K562 (cell line): ENCODE data around the gene MBNL1. TPM values are rescaled to one million over a fixed set of nuclear protein-coding genes. Genes with fewer than 3 reads are reported as not detected.

Source experiments
- ATAC-seq: fragments of 200-7000 bp; cut with Tn5 transposase; 3 replicates; pipeline ENCODE4 v1.9.1; 2020; ENCODE audit warnings: moderate library complexity
- BruUV-seq: library from RNA; stranded (reverse); fragments of 400-500 nt; replicated peaks from 2 replicates; lab custom pipeline; 2021; lab: Mats Ljungman, UMichigan
- CTCF ChIA-PET: fragments of 300-600 bp; formaldehyde crosslinking; extraction: SDS; loops from one replicate; lab custom pipeline; 2021; ENCODE audit warnings: low intra/inter-chr PET ratio; lab: Yijun Ruan, JAX
- POLR2A ChIA-PET: fragments of 300-600, 350-650 bp; sonication (Branson Sonifier 250); formaldehyde crosslinking; extraction: SDS; loops from one replicate; lab custom pipeline; 2021; ENCODE audit warnings: antibody characterized with exemption, inconsistent platforms; lab: Yijun Ruan, JAX
- DNase-seq, 4 experiments: peaks; one replicate each; pipeline versions ENCODE4 v3.0.0 to v3.0.0-alpha.2; 2011 to 2018; ENCODE audit warnings: low spot score in 3 of 4, mixed read lengths in 3 of 4; ENCODE audit errors: extremely low read depth in 1 of 4
- FAIRE-seq: peaks from 2 replicates; lab custom pipeline; 2011; peaks lifted over from hg19 to GRCh38; lab: Jason Lieb, UNC
- H2AFZ ChIP-seq: 2 replicates; pipeline ENCODE4 v1.6.0; 2011; ENCODE audit warnings: low read depth, low read length, control low read depth, inconsistent platforms
- H3K27ac ChIP-seq: fragments of 200-600 bp; 3 replicates; pipeline ENCODE4 v1.8.0; 2011; ENCODE audit warnings: low read depth, mild to moderate bottlenecking, control low read depth, inconsistent platforms, low read length, moderate library complexity, mixed read lengths; ENCODE audit errors: extremely low read depth
- H3K27me3 ChIP-seq, 2 experiments: fragments of 300-600 bp in 1 of 2; 2 replicates in 1 of 2; 3 replicates in 1 of 2; pipeline versions ENCODE4 v1.6.0 to v1.8.0; 2011; ENCODE audit warnings: inconsistent platforms in 2 of 2, low read length in 2 of 2, mild to moderate bottlenecking in 1 of 2, mixed read lengths in 1 of 2, moderate library complexity in 1 of 2; ENCODE audit not compliant: control insufficient read depth in 2 of 2, insufficient read depth in 2 of 2
- H3K36me3 ChIP-seq: fragments of 300-600 bp; 3 replicates; pipeline ENCODE4 v1.8.0; 2011; ENCODE audit warnings: mild to moderate bottlenecking, low read length, inconsistent platforms; ENCODE audit not compliant: control insufficient read depth, insufficient read depth
- H3K4me1 ChIP-seq, 2 experiments: fragments of 200-600 bp in 1 of 2; replicated peaks in 1 of 2; 2 replicates in 1 of 2; 3 replicates in 1 of 2; pipeline versions ENCODE4 v1.5.1 to v1.8.0; 2011; ENCODE audit warnings: inconsistent platforms in 2 of 2, low read length in 2 of 2, mild to moderate bottlenecking in 1 of 2, mixed read lengths in 1 of 2, moderate library complexity in 1 of 2; ENCODE audit not compliant: control insufficient read depth in 2 of 2, insufficient read depth in 2 of 2
- H3K4me2 ChIP-seq: 2 replicates; pipeline ENCODE4 v1.6.1; 2011; ENCODE audit warnings: low read length, control low read depth, inconsistent platforms, mixed read lengths; ENCODE audit not compliant: insufficient read depth
- H3K4me3 ChIP-seq: fragments of 200-600 bp; sonication (generic), shearing (Covaris generic); 2 replicates; pipeline ENCODE4 v1.5.1; 2016; ENCODE audit warnings: control low read depth, inconsistent platforms
- H3K79me2 ChIP-seq: fragments of 200-600 bp; 3 replicates; pipeline ENCODE4 v1.8.0; 2011; ENCODE audit warnings: low read length, inconsistent platforms; ENCODE audit not compliant: control insufficient read depth, insufficient read depth
- H3K9ac ChIP-seq, 2 experiments: 2 replicates each; pipeline versions ENCODE4 v1.6.0 to v1.6.1; 2011; ENCODE audit warnings: low read depth in 2 of 2, low read length in 2 of 2, control low read depth in 1 of 2, inconsistent platforms in 1 of 2, mild to moderate bottlenecking in 1 of 2, mixed read lengths in 1 of 2; ENCODE audit not compliant: insufficient read depth in 1 of 2
- H3K9me1 ChIP-seq: one replicate; pipeline ENCODE4 v1.6.0; 2011; ENCODE audit warnings: inconsistent platforms, mild to moderate bottlenecking, low read length, moderate library complexity; ENCODE audit not compliant: control insufficient read depth, insufficient read depth
- H3K9me3 ChIP-seq: replicated peaks from 2 replicates; pipeline ENCODE4 v1.5.1; 2011; ENCODE audit warnings: low read depth, low read length, inconsistent platforms; ENCODE audit not compliant: control insufficient read depth, insufficient read depth
- H4K20me1 ChIP-seq: replicated peaks from 2 replicates; pipeline ENCODE4 v1.6.1; 2011; ENCODE audit warnings: low read length, inconsistent platforms, mixed read lengths; ENCODE audit not compliant: control insufficient read depth, insufficient read depth
- CREB3L1 ChIP-seq: fragments of 450-650 bp; IDR thresholded peaks from 2 replicates; pipeline ENCODE4 v1.6.1; 2014; ENCODE audit warnings: low read depth, mild to moderate bottlenecking, moderate library complexity, borderline replicate concordance
- GTF2A2 ChIP-seq: IDR thresholded peaks from 2 replicates; pipeline ENCODE4 v1.6.1; 2016; ENCODE audit warnings: mild to moderate bottlenecking, missing genetic modification characterization, missing compliant biosample characterization
- JUN ChIP-seq, 2 experiments: sonication (generic) in 1 of 2; formaldehyde crosslinking in 1 of 2; IDR thresholded peaks; 2 replicates each; pipeline versions ENCODE4 v1.6.1 to v1.8.0; 2012 to 2022; ENCODE audit warnings: borderline replicate concordance in 2 of 2, mild to moderate bottlenecking in 2 of 2, improper control_type of control experiment in 1 of 2, low read depth in 1 of 2, low read length in 1 of 2, missing genetic modification reagents in 1 of 2
- LEF1 ChIP-seq: fragments of 450-650 bp; IDR thresholded peaks from 2 replicates; pipeline ENCODE4 v1.6.1; 2016; ENCODE audit warnings: mild to moderate bottlenecking
- MBD1 ChIP-seq: fragments of 250-450 bp; sonication (Bioruptor Pico); IDR thresholded peaks from 2 replicates; pipeline ENCODE4 v1.8.0; 2022; ENCODE audit warnings: inconsistent platforms
- NCOA2 ChIP-seq, 2 experiments: fragments of 450-650 bp; IDR thresholded peaks; 2 replicates each; pipeline ENCODE4 v1.6.1; 2018; ENCODE audit warnings: mild to moderate bottlenecking in 2 of 2, moderate library complexity in 1 of 2; ENCODE audit not compliant: partially characterized antibody in 2 of 2
- NFE2L1 ChIP-seq: fragments of 450-650 bp; IDR thresholded peaks from 2 replicates; pipeline ENCODE4 v1.6.1; 2016; ENCODE audit warnings: missing genetic modification characterization, low read depth, mild to moderate bottlenecking, missing compliant biosample characterization, moderate library complexity, borderline replicate concordance
- RBM25 ChIP-seq: fragments of 200-400 bp; formaldehyde crosslinking; IDR thresholded peaks from 2 replicates; pipeline ENCODE4 v1.6.1; 2018; ENCODE audit warnings: low read length, low read depth, moderate library complexity; ENCODE audit not compliant: severe bottlenecking
- SREBF2 ChIP-seq: sonication (generic); formaldehyde crosslinking; IDR thresholded peaks from 2 replicates; pipeline ENCODE4 v1.4.0; 2020; ENCODE audit warnings: mild to moderate bottlenecking, missing genetic modification reagents
- TBP ChIP-seq: optimal IDR thresholded peaks from 2 replicates; pipeline ENCODE3; 2011; ENCODE audit warnings: low read depth, low read length, improper control_type of control experiment
- USF2 ChIP-seq: sonication (generic); formaldehyde crosslinking; IDR thresholded peaks from 2 replicates; pipeline ENCODE4 v1.5.0; 2020; ENCODE audit warnings: missing genetic modification reagents
- ZKSCAN1 ChIP-seq: fragments of 150-350 bp; IDR thresholded peaks from 2 replicates; pipeline ENCODE4 v1.6.1; 2016; ENCODE audit warnings: low read depth, low read length
- ZNF3 ChIP-seq: fragments of 250-450 bp; sonication (Bioruptor Pico); IDR thresholded peaks from 2 replicates; pipeline ENCODE4 v1.5.0; 2021; ENCODE audit warnings: mild to moderate bottlenecking, moderate library complexity
- WGBS: fragments of 100-300 bp; shearing (Covaris generic); methylation state at CpG from one replicate; pipeline ENCODE4 v1.1.6; 2016; ENCODE audit warnings: low coverage, mixed read lengths; ENCODE audit not compliant: insufficient coverage; ENCODE audit errors: missing lambda C conversion rate; 5-methylcytosine and 5-hydroxymethylcytosine counted together
- in situ Hi-C: fragments of 300-500 bp; cut with MboI; formaldehyde crosslinking; loops from 4 replicates; pipeline ENCODE4 v1.15.0; 2018; ENCODE audit warnings: inconsistent platforms, mixed read lengths
- intact Hi-C: fragments of 100-400 bp; cut with micrococcal nuclease; formaldehyde crosslinking; loops from 2 replicates; pipeline ENCODE4 v1.14.2; 2022
- polyA plus RNA-seq, 8 experiments: library from polyadenylated mRNA; depleted of rRNA in 4 of 8; stranded (reverse) in 5 of 8; unstranded in 3 of 8; fragments of >200 nt; fragmentation: Nextera tagmentation in 2 of 8; fragmentation: Illumina TruSeq in 1 of 8; extraction: Ambion mirVana in 2 of 8; extraction: Trizol in 1 of 8; gene quantifications; 2 replicates each; pipeline versions ENCODE4 v1.2.1 to v1.2.3, GENCODE V29; 2011 to 2014; ENCODE audit warnings: inconsistent platforms in 1 of 8, missing spikeins in 1 of 8
- total RNA-seq, 7 experiments: library from RNA; depleted of rRNA in 6 of 7; stranded (reverse); fragments of >200 nt in 6 of 7; fragmentation: Illumina TruSeq in 2 of 7; extraction: Trizol in 2 of 7; gene quantifications; 2 replicates each; pipeline versions ENCODE4 v1.2.1 to v1.2.3, GENCODE V29; 2011 to 2021; ENCODE audit warnings: low replicate concordance in 1 of 7

The MBNL1 gene
- total and polyA plus RNA-seq, 9 of the 15 experiments (the other 6 are each of a cell fraction or from before 2014, with no cell fraction given), result 70.3 to 243 (median 220) TPM

GRCh38 chr3:152496716-152497115 lies 228.0 kb downstream of the MBNL1 start:
- no peak for FAIRE-seq
- in situ Hi-C loops, result no loop called here
- Histone ChIP-seq H3K27me3 (no peaks in the 10 kb centered on the region), H3K9me3 (no peaks in the 10 kb centered on the region), H3K4me3 (no peak overlapping the region), H3K9me1 (no peaks in the 10 kb centered on the region), H4K20me1 (no peaks in the 10 kb centered on the region)
- CTCF ChIA-PET, result no interaction called here
- TF ChIP-seq CREB3L1 (no peak), SREBF2 (CRISPR knock-in tag) (no peak), NFE2L1 (tag) (no peak), TBP (no peak), USF2 (CRISPR knock-in tag) (no peak), LEF1 (no peak), ZKSCAN1 (no peak), MBD1 (CRISPR knock-in tag) (no peak), GTF2A2 (no peak), ZNF3 (no peak), NCOA2 (IDR thresholded peaks at IDR 0.05; ENCODE audit: partially characterized antibody in 2 of 2) (no peak), JUN (IDR thresholded peaks at IDR 0.05; ENCODE audit: borderline replicate concordance, low read depth, low read length) (no peak), JUN (CRISPR knock-in tag; IDR thresholded peaks at IDR 0.05; ENCODE audit: borderline replicate concordance) (no peak), RBM25 (no peak)
- TF ChIP-seq, all 486 proteins: peak for 0
- intact Hi-C loops, result no loop called here
- Histone ChIP-seq H3K79me2 (no peaks in the 10 kb centered on the region), H3K4me2 (no peak overlapping the region), H3K9ac (no peak overlapping the region), H3K4me1 (no peaks in the 10 kb centered on the region; a peak in 1 of 5 replicates), H3K27ac (no peak overlapping the region), H2AFZ (no peak overlapping the region), H3K36me3 (no peaks in the 10 kb centered on the region)
- POLR2A ChIA-PET, result interaction anchor here (0.7 to 1.1 kb wide), 3 partner anchors 9 to 12 kb away, joined by 3 to 4 read pairs (median 3); no protein-coding TSS in a partner anchor
- ATAC-seq (no peak), DNase-seq (no peak)
- BruUV-seq, result no TSS peak
- WGBS, result 25% methylated on average over 1 of the region's 1 CpG
